GM19193 (cell line): ENCODE data around the gene CADM3.

Experiments used
- POLR2A ChIP-seq: IDR thresholded peaks from 4 replicates; pipeline ENCODE4 v1.6.1; 2011; ENCODE audit not compliant: insufficient read depth, insufficient read length; ENCODE audit errors: extremely low read depth

The CADM3 gene

DNA sequence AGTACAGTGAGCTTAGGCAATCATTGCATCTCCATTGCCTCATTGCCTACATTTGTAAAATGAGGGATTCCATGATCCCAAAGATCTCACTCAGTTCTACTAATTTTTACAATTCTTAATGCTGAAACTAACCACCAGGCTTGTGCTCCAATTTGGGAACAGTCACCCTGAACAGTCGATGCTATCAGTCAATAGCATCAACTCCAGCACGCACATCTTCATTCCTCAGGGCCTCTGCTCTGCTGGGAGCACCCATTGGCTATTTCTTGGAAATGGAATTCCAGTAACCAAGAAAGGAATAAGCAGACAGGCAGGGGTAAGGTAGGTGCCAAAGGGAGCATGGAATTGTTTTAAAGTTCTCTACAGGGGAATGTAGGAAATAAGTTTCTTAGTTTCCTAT is 19.0 kb downstream of the CADM3 start:
- TF ChIP-seq POLR2A = no peak

DNA sequence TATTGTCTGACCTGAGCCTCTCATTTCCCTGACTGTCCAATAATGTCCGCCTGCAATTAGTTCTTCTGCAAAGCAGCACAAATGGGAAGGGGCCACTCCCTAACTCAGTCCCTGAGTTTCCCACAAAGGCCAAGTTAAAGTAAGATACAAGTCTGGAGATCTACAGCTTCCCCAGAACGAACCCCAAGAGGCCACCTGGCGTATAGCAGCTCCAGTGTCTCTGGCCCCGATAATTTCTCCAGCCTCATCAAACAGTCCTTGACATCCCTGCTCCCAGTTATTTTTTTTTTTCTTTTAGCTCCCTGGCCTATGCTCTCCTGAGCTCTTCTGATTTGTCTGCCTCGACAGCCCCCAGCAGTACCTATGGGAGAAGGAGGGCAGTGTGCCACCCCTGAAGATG is 25.1 kb downstream of the CADM3 start:
- TF ChIP-seq POLR2A = no peak

DNA sequence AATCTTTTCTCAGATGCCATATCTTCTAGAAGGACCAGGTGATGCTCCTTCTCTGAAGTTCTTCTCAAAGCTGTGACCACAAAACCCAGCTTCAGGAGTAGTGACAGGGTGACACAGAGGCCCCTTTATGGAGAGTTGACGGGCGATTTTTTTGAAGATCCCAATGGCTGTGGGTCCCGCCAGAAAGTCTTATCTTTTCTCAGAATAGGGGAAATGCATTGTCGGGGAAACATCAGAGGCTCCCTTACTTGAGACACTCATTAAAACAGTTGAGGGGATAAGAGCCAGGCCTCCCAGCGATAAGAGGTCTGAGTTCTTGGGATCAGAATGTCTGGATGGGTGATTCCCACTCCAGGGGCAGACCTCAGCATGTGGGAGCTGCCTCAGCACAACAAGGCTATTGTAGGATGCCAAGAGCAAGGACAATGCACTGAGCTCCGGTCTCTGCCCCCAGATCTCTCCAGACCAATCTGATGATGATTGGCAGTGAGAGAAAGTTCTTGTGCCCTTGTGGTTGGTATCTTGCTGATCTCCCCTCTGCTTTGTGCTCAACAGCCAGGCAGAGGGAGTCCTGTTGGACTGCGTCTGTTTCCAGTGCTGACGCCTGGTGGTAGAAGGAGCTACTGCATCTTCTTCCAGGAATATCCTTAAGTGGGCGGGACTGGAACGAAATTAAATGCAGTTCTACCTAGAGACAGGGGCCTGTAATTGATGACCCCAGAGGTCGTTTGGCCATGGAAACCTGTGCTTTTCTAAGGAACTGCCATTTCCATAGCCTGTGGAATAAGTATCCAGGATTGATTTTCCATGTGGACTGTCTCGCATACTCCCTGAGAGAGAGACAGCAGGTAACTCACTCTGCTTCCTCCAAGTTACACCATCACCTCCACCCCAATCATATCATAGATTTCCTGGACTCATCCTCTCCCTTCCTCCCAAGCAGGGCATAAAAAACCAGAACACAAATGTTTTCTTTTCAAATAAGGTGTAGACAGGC is 26.4 kb downstream of the CADM3 start:
- no peak for TF ChIP-seq POLR2A

DNA sequence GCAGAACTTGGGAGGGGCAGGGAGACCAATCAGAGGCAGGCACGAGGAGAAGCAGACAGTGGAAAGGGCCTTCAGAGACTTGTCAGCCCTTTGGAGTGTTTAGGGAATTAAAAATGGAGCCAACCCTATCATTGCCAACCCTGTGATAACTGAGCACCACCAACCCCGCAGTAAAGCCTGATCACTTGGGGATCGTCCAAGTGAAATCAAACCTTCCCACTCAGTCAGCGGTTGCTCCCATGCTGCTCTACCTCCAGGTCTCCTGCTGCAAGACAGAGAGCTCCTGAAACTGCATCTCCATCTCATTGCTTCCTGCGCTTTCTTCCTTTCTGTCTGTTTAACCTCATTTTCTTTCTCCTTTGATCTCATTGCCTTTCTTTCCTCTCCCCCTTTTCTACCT is 28.5 kb downstream of the CADM3 start:
- no peak for TF ChIP-seq POLR2A

DNA sequence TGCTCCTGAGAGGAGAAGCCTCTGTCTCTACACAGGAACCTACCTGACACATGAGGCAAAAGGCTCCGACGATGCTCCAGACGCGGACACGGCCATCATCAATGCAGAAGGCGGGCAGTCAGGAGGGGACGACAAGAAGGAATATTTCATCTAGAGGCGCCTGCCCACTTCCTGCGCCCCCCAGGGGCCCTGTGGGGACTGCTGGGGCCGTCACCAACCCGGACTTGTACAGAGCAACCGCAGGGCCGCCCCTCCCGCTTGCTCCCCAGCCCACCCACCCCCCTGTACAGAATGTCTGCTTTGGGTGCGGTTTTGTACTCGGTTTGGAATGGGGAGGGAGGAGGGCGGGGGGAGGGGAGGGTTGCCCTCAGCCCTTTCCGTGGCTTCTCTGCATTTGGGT is 29.4 kb downstream of the CADM3 start:
- no peak for TF ChIP-seq POLR2A

DNA sequence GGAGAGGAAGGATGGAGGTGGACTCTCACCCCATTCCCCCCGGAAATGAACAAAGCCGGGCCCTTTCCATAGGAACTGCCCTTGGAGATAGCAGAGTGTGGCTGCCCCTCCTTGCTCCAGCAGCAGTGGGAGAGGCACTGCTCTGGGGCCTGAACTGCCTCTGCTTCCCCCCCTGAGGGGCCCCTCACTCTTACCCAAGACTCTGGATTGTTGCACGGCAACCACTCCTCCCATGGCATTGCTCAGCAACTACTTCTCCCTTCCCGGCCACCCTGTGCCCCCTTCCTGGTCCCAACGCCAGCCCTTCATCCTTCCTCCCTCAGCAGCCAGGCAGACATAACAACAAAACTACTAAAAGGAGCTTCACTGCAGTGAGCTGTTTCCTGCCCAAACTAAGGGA is 30.2 kb downstream of the CADM3 start:
- TF ChIP-seq POLR2A = no peak

DNA sequence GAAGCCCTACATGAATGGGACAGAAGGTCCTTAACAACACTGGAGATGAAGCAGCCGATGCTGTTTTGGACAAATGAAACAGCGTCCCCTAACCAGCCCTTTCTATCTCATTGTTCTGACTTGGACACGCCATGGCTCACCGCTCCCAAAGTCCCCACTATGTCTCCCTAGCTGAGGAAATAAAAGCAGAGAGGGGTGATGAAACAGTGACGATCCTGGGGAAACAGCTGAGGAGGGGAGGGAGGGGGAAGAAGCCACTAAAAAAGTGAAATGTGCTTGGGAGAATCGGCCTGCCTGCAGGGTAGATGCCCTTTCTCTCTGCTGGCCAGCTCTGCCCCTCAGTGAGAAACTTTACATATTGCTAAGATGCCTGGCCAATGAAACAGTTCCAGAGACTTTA is 32.2 kb downstream of the CADM3 start:
- no peak for TF ChIP-seq POLR2A

DNA sequence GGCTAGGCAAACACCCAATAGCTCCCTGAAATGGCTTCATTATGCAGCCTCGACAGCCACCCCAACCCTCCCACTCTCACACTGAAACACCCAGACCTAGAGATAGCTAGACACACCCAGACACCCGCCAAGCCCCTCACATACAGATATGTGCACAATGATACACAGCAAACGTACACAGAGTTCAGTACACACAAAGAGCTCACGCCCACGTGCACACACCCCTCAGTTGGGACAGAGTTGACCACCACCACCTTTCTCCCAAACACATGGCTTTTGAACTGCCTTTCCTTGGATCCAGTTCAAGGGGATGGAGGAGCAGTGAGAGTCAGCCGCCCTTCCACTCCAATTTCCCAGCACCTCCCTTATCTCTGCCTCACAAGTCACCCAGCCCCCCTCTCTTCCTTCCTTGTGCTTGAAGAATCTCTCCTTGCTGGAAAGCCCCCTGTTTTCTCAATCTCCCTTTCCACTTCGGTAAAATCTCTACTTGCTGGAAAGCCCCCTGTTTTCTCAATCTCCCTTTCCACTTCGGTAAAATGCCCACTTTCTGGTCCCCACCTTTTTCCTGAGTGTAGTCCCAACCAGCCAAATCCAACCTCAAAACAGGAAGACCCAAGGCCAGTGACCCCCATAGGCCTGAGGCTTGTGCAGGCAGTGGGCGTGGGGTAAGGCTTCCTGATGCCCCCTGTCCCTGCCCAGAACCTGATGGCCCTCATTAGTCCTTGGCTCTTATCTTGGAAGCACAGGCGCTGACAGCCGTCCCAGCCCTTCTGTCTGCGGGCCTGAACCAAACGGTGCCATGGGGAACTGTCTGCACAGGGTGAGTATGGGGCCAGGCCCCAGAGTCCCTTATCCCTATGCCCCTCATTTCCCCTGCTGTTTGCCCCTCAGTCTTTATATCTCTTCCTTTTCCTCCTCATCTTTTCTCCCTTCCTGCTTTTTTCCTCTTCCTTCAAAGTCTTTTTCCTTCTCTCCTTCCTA is 33.0 kb downstream of the CADM3 start, which contains the start of gene ACKR1:
TSS of gene ACKR1 (plus strand) at position 715 of the 981 bp plus-strand sequence. CDS start at position 800, 85 bp downstream.
- TF ChIP-seq POLR2A = no peak

DNA sequence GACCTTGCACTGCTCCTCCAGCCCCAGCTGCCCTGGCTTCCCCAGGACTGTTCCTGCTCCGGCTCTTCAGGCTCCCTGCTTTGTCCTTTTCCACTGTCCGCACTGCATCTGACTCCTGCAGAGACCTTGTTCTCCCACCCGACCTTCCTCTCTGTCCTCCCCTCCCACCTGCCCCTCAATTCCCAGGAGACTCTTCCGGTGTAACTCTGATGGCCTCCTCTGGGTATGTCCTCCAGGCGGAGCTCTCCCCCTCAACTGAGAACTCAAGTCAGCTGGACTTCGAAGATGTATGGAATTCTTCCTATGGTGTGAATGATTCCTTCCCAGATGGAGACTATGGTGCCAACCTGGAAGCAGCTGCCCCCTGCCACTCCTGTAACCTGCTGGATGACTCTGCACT is 33.8 kb downstream of the CADM3 start:
- no peak for TF ChIP-seq POLR2A

DNA sequence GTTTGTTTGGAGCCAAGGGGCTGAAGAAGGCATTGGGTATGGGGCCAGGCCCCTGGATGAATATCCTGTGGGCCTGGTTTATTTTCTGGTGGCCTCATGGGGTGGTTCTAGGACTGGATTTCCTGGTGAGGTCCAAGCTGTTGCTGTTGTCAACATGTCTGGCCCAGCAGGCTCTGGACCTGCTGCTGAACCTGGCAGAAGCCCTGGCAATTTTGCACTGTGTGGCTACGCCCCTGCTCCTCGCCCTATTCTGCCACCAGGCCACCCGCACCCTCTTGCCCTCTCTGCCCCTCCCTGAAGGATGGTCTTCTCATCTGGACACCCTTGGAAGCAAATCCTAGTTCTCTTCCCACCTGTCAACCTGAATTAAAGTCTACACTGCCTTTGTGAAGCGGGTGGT is 34.7 kb downstream of the CADM3 start:
- TF ChIP-seq POLR2A = no peak

DNA sequence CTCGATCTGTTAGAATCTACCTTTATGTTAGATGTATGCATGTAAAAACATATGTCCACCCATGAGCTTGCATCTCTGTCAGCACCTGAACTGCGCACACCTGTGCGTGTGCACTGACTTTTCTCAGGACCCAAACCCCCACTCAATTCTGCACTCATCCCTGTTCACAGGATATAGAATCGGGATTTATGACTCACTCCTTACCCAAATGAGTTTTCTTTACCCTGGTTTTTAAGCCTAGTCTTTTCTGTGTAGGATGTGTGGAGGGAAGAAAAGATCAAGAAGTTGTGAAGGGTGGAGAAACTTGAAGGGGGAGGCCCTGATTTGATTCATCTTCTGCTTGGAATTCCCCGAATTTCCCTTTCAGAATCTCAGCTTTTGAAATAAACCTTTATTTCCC is 35.7 kb downstream of the CADM3 start:
- no peak for TF ChIP-seq POLR2A

DNA sequence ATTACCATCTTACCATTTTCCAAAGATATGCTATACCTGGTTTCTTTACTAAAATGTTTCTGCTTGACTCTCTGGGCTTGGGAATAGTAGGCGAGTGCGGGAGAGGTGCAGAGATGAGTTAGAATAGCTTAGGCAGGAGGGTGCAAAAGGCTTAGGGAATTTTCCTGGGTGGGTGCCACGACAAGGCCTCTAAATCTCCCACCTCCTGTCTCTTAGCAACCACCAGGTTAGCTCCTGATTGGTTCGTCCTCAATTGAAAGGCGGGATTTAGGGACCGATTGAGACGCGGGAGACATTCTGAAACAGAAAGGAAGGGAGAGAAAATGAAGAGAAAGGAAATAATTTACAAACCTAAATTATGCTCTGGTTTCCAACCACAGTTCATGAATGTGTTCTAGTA is 36.4 kb downstream of the CADM3 start:
- TF ChIP-seq POLR2A = no peak

DNA sequence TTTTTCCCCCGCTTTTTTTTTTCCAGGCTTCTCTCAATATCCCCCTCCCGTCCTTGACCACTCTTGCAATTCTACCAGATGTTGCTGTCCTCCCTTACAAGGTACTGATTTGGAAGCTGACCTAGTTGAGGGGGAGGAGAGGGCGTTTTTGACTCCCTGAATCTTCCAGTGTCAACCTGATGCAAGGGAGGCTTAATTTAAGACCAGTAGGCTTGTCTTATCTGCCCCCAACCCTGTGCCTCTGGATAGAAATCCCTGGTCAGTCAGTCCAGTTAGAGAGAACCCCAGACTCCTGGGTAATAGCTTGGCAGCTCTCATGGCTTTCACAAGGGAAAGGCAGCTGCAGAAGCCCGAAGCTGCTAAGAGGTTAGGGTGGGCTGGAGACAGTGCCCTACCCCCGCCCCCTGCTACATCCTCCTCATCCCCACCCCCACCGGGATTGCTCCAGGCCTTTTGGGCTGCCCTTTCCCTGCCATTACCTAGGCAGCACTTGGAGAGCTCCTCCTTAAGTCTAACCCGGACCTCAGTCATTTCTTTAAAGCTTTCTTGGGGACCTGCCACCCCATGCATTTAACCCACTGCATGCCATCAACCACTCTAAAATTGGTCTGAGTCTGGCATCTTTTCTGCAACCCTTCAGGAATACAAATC is 36.9 kb downstream of the CADM3 start:
- no peak for TF ChIP-seq POLR2A

DNA sequence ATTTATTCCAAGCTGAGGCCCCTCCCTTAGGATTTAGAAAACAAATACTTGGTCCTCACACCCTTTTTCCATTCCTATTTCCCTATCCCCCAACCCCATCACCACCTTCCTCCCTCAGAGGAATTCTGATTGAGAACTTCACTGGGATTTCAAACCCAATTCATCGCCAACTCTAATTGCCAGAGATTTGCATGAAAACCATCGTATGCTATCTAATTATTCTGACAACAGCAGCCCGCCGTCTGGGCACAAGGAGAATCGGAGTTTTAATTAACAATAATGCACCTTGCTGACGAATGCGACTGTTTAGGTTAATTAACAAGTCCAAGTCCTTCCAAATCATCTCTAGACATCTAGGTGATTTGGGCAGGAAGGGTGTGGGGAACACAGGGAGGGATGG is 37.6 kb downstream of the CADM3 start:
- TF ChIP-seq POLR2A = no peak

DNA sequence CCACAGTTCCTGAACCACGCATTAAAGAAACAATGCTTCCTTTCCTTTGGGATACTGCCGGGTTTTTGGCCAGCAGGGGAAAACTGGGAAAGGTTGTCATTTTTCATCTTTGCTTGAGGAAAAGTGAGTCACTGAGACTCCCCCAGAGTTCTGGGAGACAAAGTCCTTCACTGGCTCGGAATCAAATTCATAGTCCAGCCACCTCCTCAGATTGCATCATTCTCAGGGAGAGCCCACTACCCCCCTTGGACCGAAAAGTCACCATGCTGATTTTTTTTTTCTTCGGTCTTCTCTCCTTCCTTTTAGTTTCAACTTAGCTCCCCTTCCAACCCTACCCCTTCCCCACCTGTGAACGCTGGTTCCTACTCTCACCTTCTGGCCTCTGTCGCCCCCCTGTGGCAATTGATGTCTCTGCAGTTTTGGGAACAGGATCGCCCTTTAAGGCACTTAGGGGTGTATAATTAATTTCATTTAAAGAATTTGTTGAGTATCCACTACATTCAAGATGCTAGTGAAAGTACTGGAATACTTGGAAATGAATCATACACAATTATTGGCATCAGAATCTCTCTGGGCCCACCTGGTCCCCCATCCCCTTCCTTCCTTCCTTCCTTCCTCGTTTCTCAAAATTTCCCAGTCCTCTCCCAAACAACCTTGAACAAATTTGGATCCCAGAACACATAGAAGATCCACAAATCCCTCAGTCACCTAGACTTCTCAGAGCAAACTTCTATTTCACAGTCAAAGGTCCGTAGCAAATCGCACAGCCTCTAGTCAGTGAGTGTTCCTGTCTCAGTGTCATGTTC is 40.1 kb downstream of the CADM3 start:
- no peak for TF ChIP-seq POLR2A

DNA sequence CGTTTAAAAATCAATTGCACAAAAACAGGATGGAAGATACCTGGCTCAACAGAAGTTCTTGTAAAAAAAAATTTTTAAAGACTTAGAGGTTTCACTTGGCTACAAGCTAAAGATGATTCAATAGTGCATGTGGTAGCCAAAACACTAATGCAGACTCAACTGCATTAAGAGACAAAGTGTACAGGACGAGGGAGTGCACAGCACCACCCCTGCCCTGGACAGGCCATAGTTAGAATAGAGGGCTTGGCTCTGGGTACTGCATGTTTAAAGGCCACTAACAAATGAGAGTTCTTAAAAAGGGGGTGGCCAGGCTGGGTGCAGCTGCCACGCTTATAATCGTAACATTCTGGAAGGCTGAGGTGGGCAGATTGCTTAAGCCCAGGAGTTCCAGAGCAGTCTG is 41.2 kb downstream of the CADM3 start:
- TF ChIP-seq POLR2A = no peak
